Neural crest cell (in vitro differentiated cells): ENCODE measurements around the gene MTIF3. TPM values are rescaled to one million over a fixed set of nuclear protein-coding genes. Genes with fewer than 3 reads are reported as not detected.

ENCODE experiments used
- DNase-seq: peaks from one replicate; pipeline ENCODE4 v3.0.0; 2021; ENCODE audit warnings: low read depth, mixed read lengths, low spot score
- H3K27ac Mint-ChIP-seq: one replicate; pipeline ENCODE4 v1.8.0; 2021; ENCODE audit warnings: mild to moderate bottlenecking, mixed read lengths; ENCODE audit not compliant: unreplicated experiment
- H3K27me3 Mint-ChIP-seq: 2 replicates; pipeline ENCODE4 v1.8.0; 2021; ENCODE audit warnings: low read depth, mild to moderate bottlenecking, mixed read lengths
- H3K36me3 Mint-ChIP-seq: 2 replicates; pipeline ENCODE4 v1.8.0; 2021; ENCODE audit warnings: low read depth, mild to moderate bottlenecking, mixed read lengths
- H3K4me1 Mint-ChIP-seq: 2 replicates; pipeline ENCODE4 v1.8.0; 2021; ENCODE audit warnings: mixed read lengths
- H3K4me3 Mint-ChIP-seq: one replicate; pipeline ENCODE4 v1.8.0; 2021; ENCODE audit warnings: mild to moderate bottlenecking, mixed read lengths
- H3K9me3 Mint-ChIP-seq: 2 replicates; pipeline ENCODE4 v1.8.0; 2021; ENCODE audit warnings: mixed read lengths
- total RNA-seq: library from RNA; stranded (reverse); gene quantifications from 2 replicates; pipeline ENCODE4 v1.2.1, GENCODE V29; 2021
- TF ChIP-seq, protein P1 (sequence below): fragments of 200-600 bp; sonication (generic); conservative IDR thresholded peaks from 2 replicates; pipeline ENCODE4 v1.5.0; 2021; ENCODE audit warnings: antibody characterized with exemption, mild to moderate bottlenecking

Gene MTIF3
- total RNA-seq, 1 donor from 2014 or later = 48.5 TPM

DNA sequence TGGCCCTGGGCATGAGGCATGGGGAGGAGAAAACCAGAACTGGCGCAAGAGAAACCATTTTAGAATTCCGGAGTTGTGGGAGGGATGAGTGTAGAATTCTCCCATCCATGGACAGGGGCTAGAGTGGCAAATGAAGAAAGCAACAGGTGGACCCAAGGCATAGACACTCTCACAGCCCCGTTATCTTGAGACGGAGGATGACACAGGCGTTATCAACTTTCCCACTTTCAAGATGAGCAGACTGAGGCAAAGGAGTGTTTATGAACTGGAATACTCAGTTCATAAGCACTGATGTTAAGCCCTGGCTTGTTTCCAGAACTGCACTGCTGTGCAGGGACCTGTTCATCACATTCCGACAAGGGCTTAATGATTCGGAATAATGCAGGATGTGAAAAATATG is 27.0 kb downstream of the MTIF3 start:
- H3K27ac Mint-ChIP-seq = no peak overlapping the region
- H3K27me3 Mint-ChIP-seq = peaks cover 3% of the 10 kb centered on the region
- no peaks in the 10 kb centered on the region for H3K9me3 Mint-ChIP-seq
- no peaks in the 10 kb centered on the region for H3K36me3 Mint-ChIP-seq
- H3K4me3 Mint-ChIP-seq = peak overlapping the region; percentile 86
- peaks cover 24% of the 10 kb centered on the region for H3K4me1 Mint-ChIP-seq
- no peak for DNase-seq
- TF ChIP-seq, protein P1, sequence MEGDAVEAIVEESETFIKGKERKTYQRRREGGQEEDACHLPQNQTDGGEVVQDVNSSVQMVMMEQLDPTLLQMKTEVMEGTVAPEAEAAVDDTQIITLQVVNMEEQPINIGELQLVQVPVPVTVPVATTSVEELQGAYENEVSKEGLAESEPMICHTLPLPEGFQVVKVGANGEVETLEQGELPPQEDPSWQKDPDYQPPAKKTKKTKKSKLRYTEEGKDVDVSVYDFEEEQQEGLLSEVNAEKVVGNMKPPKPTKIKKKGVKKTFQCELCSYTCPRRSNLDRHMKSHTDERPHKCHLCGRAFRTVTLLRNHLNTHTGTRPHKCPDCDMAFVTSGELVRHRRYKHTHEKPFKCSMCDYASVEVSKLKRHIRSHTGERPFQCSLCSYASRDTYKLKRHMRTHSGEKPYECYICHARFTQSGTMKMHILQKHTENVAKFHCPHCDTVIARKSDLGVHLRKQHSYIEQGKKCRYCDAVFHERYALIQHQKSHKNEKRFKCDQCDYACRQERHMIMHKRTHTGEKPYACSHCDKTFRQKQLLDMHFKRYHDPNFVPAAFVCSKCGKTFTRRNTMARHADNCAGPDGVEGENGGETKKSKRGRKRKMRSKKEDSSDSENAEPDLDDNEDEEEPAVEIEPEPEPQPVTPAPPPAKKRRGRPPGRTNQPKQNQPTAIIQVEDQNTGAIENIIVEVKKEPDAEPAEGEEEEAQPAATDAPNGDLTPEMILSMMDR = no peak

DNA sequence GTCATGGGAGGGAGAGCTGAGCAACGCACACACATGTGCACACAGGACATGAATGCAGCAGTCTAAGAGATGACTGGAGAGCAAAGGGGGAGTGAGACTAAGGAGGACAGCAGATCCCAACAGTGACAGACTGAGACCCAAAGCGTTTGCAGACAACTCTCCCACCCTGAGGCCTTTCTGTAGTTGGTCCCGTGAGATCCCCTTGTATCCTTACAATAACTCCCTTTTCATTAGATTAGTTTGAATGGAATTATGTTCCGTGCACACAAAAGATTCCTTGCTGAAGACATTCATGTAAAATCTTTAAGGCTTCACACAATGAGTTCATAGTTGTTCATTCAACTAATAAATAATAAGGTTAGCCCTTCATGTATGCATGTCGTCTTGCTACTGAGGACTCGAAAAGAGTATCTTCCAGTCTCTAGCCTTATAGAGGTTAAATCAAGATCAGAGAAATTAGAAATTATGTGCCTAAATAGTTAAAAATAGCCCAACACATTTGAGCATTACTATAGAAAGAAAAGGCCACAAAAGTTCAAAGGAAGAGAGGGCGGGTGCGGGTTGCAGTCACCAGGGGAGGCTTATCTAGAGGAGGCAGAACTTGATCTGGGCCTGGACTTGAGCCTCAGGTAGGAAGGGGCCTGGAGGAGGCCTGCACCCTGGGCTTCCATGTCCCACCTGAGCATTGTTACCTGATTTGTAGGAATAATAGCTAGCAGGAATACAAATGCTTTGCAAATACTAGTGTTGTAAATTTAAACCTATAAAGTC is 29.1 kb downstream of the MTIF3 start:
- H3K9me3 Mint-ChIP-seq = no peaks in the 10 kb centered on the region
- H3K27me3 Mint-ChIP-seq = peaks cover 3% of the 10 kb centered on the region
- peak overlapping the region; percentile 38 for H3K4me3 Mint-ChIP-seq
- DNase-seq = no peak
- H3K27ac Mint-ChIP-seq = no peak overlapping the region
- no peaks in the 10 kb centered on the region for H3K36me3 Mint-ChIP-seq
- H3K4me1 Mint-ChIP-seq = peaks cover 14% of the 10 kb centered on the region
- TF ChIP-seq, protein P1 = no peak

DNA sequence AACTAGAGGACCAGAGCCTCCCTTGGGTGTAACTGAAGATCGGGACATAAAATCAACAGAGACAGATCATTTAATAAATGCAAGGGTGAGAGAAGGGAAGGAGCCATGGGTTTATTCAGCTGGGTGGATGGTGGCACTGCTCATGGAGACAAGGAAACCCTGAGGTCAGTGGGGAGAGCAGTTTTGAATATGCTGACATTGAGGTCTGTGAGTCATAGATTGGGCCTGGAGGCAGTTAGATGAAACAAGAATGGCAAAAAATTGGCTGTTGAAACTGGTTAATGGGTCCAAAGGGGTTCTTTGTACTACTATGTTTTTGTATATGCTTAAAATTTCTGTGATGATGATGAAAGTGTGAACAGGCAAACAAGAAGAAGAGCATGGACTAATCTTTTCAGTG is 31.0 kb downstream of the MTIF3 start:
- H3K36me3 Mint-ChIP-seq = no peaks in the 10 kb centered on the region
- peaks cover 4% of the 10 kb centered on the region for H3K4me1 Mint-ChIP-seq
- H3K4me3 Mint-ChIP-seq = no peak overlapping the region
- TF ChIP-seq, protein P1 = no peak
- H3K27ac Mint-ChIP-seq = no peak overlapping the region
- no peak for DNase-seq
- no peaks in the 10 kb centered on the region for H3K9me3 Mint-ChIP-seq
- H3K27me3 Mint-ChIP-seq = peaks cover 17% of the 10 kb centered on the region

DNA sequence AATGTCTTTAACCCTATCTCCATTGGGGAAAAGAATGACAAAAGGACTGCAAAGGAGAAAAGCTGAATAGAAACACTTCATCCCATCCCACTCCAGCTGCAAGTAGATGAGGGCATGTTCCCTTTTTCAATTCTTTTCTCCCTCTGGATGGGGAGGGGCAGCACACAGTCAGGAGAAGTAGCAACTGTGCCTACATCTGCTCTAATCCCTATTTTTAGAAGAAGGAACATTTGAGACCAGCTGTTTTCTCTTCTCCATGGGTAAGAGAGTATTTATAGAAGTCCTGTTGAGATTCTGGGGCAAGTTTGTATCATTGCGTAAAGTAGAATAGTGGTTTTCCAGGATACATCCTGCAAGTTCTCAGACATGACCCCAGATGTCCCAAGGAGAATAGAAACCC is 35.2 kb downstream of the MTIF3 start:
- DNase-seq = no peak
- Mint-ChIP-seq H3K4me1 (peaks cover 4% of the 10 kb centered on the region), H3K9me3 (peaks cover 2% of the 10 kb centered on the region), H3K36me3 (no peaks in the 10 kb centered on the region), H3K4me3 (no peak overlapping the region), H3K27ac (no peak overlapping the region), H3K27me3 (peaks cover 40% of the 10 kb centered on the region)
- TF ChIP-seq, protein P1 = no peak

DNA sequence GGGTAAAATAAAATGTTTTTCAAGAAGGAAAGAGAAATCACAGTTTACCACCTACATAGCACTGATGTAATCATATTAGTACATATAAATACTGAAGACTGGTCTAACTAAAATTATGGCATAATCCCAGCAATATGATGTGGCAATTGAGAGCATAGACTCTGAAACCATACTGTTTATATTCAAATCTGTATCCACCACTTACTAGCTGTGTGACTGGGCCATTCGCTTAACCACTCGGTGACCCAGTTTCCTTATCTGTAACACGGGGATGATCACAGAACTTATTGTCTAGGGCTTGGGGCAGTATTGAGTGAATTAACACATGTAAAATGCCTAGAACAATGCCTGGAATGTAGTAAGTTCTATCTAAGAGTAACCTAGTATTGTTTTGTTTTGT is 39.0 kb downstream of the MTIF3 start:
- DNase-seq = no peak
- Mint-ChIP-seq H3K4me3 (no peak overlapping the region), H3K9me3 (peaks cover 3% of the 10 kb centered on the region), H3K36me3 (no peaks in the 10 kb centered on the region), H3K27me3 (peaks cover 64% of the 10 kb centered on the region), H3K27ac (no peak overlapping the region), H3K4me1 (peaks cover 4% of the 10 kb centered on the region)
- TF ChIP-seq, protein P1 = no peak
